Measurements from ENCODE around the gene MED16.

GRCh38 chr19:907183-907853 is 14.3 kb upstream of the MED16 start:
- no peak for TF ChIP-seq CTCF (conservative IDR thresholded peaks at IDR 0.05; ENCODE audit: low read length)
- TF ChIP-seq EZH2phosphoT487 (IDR thresholded peaks at IDR 0.05; ENCODE audit: borderline replicate concordance, low read depth, low read length): no peak
